Measurements from ENCODE around the gene CD207. TPM values are rescaled to one million over a fixed set of nuclear protein-coding genes. Genes with fewer than 3 reads are reported as not detected.
"Not testable (repeated sequence)": the region's sequence is repeated elsewhere in the genome, so short reads cannot be mapped to it uniquely, and the experiment has no call there.

CD207 gene
- total RNA-seq, result not detected

GRCh38 chr2:70835643-70836042 is at the start of gene CD207:
TSS of gene CD207 (minus strand) at chr2:70835816. CDS start at chr2:70835776, 40 bp downstream.
- POLR2A ChIA-PET, result no interaction called here
- CTCF ChIA-PET, result no interaction called here

- POLR2A ChIA-PET, CTCF ChIA-PET: not testable (repeated sequence)
Measured at GRCh38 chr2:70878543-70878942, 42.9 kb upstream of the CD207 start.

GRCh38 chr2:70876138-70876537 is 40.5 kb upstream of the CD207 start:
- POLR2A ChIA-PET, result not testable (repeated sequence)
- CTCF ChIA-PET, result interaction anchor here (0.7 to 1.1 kb wide), 2 partner anchors 45 to 73 kb away, joined by 3 read pairs; no protein-coding TSS in a partner anchor

- CTCF ChIA-PET, result interaction anchor here (1.4 to 5.9 kb wide), 2 partner anchors 12 kb away, joined by 5 to 37 read pairs; no protein-coding TSS in a partner anchor
Measured at GRCh38 chr2:70873541-70873940, 37.9 kb upstream of the CD207 start.

GRCh38 chr2:70871398-70872211 is 36.0 kb upstream of the CD207 start:
- POLR2A ChIA-PET, result no interaction called here
- CTCF ChIA-PET, result interaction anchor here (0.6 to 5.9 kb wide), 30 partner anchors 9 to 130 kb away, joined by 3 to 56 read pairs (median 4); partner anchors contain the start of genes ADD2 and FIGLA

More at GRCh38 chr2:70873541-70873940, 37.9 kb upstream of the CD207 start:
- POLR2A ChIA-PET, result no interaction called here

GRCh38 chr2:70870790-70871189 is 35.2 kb upstream of the CD207 start:
- ChIA-PET CTCF (interaction anchor here (1.0 to 5.9 kb wide), 24 partner anchors 9 to 104 kb away, joined by 3 to 56 read pairs (median 4); partner anchors contain the start of gene FIGLA), POLR2A (no interaction called here)

- ChIA-PET POLR2A (no interaction called here), CTCF (interaction anchor here (1.4 to 5.9 kb wide), 3 partner anchors 7 to 79 kb away, joined by 3 to 56 read pairs (median 37); no protein-coding TSS in a partner anchor)
Measured at GRCh38 chr2:70868970-70869369, 33.4 kb upstream of the CD207 start.

- CTCF ChIA-PET, result interaction anchor here (0.6 to 4.1 kb wide), 9 partner anchors 10 to 86 kb away, joined by 3 to 37 read pairs (median 5); partner anchors contain the start of gene FIGLA
Measured at GRCh38 chr2:70861777-70862625, 26.4 kb upstream of the CD207 start.

GRCh38 chr2:70855667-70856066 is 20.1 kb upstream of the CD207 start:
- ChIA-PET POLR2A (no interaction called here), CTCF (no interaction called here)

More at GRCh38 chr2:70861777-70862625, 26.4 kb upstream of the CD207 start:
- POLR2A ChIA-PET, result no interaction called here

GRCh38 chr2:70854411-70854810 is 18.8 kb upstream of the CD207 start:
- POLR2A ChIA-PET, result no interaction called here

GRCh38 chr2:70852824-70853223 is 17.2 kb upstream of the CD207 start:
- ChIA-PET POLR2A (no interaction called here), CTCF (interaction anchor here (1.7 kb wide), 2 partner anchors 19 to 549 kb away, joined by 3 to 8 read pairs; no protein-coding TSS in a partner anchor)

More at GRCh38 chr2:70854411-70854810, 18.8 kb upstream of the CD207 start:
- CTCF ChIA-PET, result no interaction called here

GRCh38 chr2:70851704-70852103 is 16.1 kb upstream of the CD207 start:
- POLR2A ChIA-PET, result no interaction called here
- CTCF ChIA-PET, result interaction anchor here (1.7 kb wide), 2 partner anchors 20 to 548 kb away, joined by 3 to 8 read pairs; no protein-coding TSS in a partner anchor

- CTCF ChIA-PET, result no interaction called here
- POLR2A ChIA-PET, result no interaction called here
Measured at GRCh38 chr2:70850925-70851324, 15.3 kb upstream of the CD207 start.

GRCh38 chr2:70842401-70842800 is 6.8 kb upstream of the CD207 start:
- POLR2A ChIA-PET, result no interaction called here
- CTCF ChIA-PET, result interaction anchor here (0.8 kb wide), 1 partner anchor 11 kb away, joined by 3 read pairs; no protein-coding TSS in a partner anchor

GRCh38 chr2:70837980-70838925 is 2.6 kb upstream of the CD207 start:
- POLR2A ChIA-PET, result no interaction called here
- CTCF ChIA-PET, result no interaction called here

- CTCF ChIA-PET, result no interaction called here
- POLR2A ChIA-PET, result no interaction called here
Measured at GRCh38 chr2:70834881-70835280, 735 bp downstream of the CD207 start.

GRCh38 chr2:70834106-70834505 is 1.5 kb downstream of the CD207 start:
- ChIA-PET POLR2A (no interaction called here), CTCF (no interaction called here)

GRCh38 chr2:70833246-70833645 is 2.4 kb downstream of the CD207 start:
- ChIA-PET CTCF (interaction anchor here (0.6 kb wide), 1 partner anchor 178 kb away, joined by 3 read pairs; no protein-coding TSS in a partner anchor), POLR2A (no interaction called here)

GRCh38 chr2:70832386-70832785 is 3.2 kb downstream of the CD207 start:
- ChIA-PET POLR2A (no interaction called here), CTCF (no interaction called here)
